Spleen (tissue), 11 donors: Measurements from ENCODE around the gene MOB3B. TPM values are rescaled to one million over a fixed set of nuclear protein-coding genes. Genes with fewer than 3 reads are reported as not detected.

Source experiments
- DNase-seq: peaks from one replicate; pipeline ENCODE4 v3.0.0-alpha.2; 2020
- H3K27ac ChIP-seq, 8 donors: fragments of 200-600 bp; sonication (generic) in 7 of 8; 1 replicate in 4 of 8; 2 replicates in 4 of 8; pipeline versions ENCODE4 v1.5.0 to v1.8.0; 2016 to 2021; ENCODE audit warnings: inconsistent platforms in 4 of 8, mild to moderate bottlenecking in 4 of 8, moderate library complexity in 1 of 8
- H3K27me3 ChIP-seq, 7 donors: fragments of 200-600 bp; sonication (generic) in 6 of 7; replicated peaks in 1 of 7; 1 replicate in 4 of 7; 2 replicates in 3 of 7; pipeline versions ENCODE4 v1.5.0 to v1.8.0; 2016 to 2021; ENCODE audit warnings: inconsistent platforms in 3 of 7, mild to moderate bottlenecking in 1 of 7
- H3K36me3 ChIP-seq, 6 donors: fragments of 200-600 bp; sonication (generic) in 5 of 6; 1 replicate in 4 of 6; 2 replicates in 2 of 6; pipeline versions ENCODE4 v1.5.0 to v1.8.0; 2016 to 2021; ENCODE audit warnings: inconsistent platforms in 2 of 6
- H3K4me1 ChIP-seq, 6 donors: fragments of 200-600 bp; sonication (generic) in 5 of 6; 1 replicate in 3 of 6; 2 replicates in 3 of 6; pipeline versions ENCODE4 v1.5.0 to v1.8.0; 2016 to 2021; ENCODE audit warnings: inconsistent platforms in 3 of 6
- H3K4me3 ChIP-seq, 8 donors: fragments of 200-600 bp; sonication (generic) in 7 of 8; 1 replicate in 4 of 8; 2 replicates in 4 of 8; pipeline versions ENCODE4 v1.5.0 to v1.8.0; 2016 to 2021; ENCODE audit warnings: inconsistent platforms in 4 of 8, mild to moderate bottlenecking in 4 of 8, moderate library complexity in 2 of 8
- H3K9me3 ChIP-seq, 8 donors: fragments of 200-600 bp; sonication (generic) in 7 of 8; 1 replicate in 4 of 8; 2 replicates in 4 of 8; pipeline versions ENCODE4 v1.5.0 to v1.8.0; 2016 to 2021; ENCODE audit warnings: inconsistent platforms in 4 of 8
- CTCF ChIP-seq, 11 experiments: fragments of 200-600 bp in 7 of 11; fragments of 450-650 bp in 4 of 11; sonication (generic) in 4 of 11; IDR thresholded peaks in 8 of 11; conservative IDR thresholded peaks in 3 of 11; 1 replicate in 7 of 11; 2 replicates in 4 of 11; pipeline versions ENCODE4 v1.4.0 to v1.8.0; 2016 to 2021; ENCODE audit warnings: antibody characterized with exemption in 11 of 11, inconsistent platforms in 4 of 11, mild to moderate bottlenecking in 1 of 11
- POLR2A ChIP-seq, 3 donors: fragments of 450-650 bp; IDR thresholded peaks; one replicate each; pipeline ENCODE4 v1.5.1; 2017; ENCODE audit warnings: antibody characterized with exemption in 3 of 3, mild to moderate bottlenecking in 1 of 3
- POLR2AphosphoS5 ChIP-seq, 3 donors: sonication (generic); formaldehyde crosslinking; IDR thresholded peaks; one replicate each; pipeline ENCODE4 v1.5.1; 2017; ENCODE audit warnings: antibody characterized with exemption in 3 of 3
- WGBS, 5 donors: extraction: QIAGEN DNeasy Blood & Tissue Kit in 3 of 5; methylation state at CpG; one replicate each; pipeline versions ENCODE4 v1.1.5 to v1.1.7; 2013 to 2018; 5-methylcytosine and 5-hydroxymethylcytosine counted together
- intact Hi-C: fragments of 100-400 bp; cut with DNase I; formaldehyde crosslinking; loops from one replicate; pipeline ENCODE4 v1.15.0; 2023; ENCODE audit warnings: low total_unique reads
- polyA plus RNA-seq, 3 donors: library from polyadenylated mRNA; stranded (reverse); fragments of 200-250 nt; gene quantifications; one replicate each; pipeline ENCODE4 v1.2.1, GENCODE V29; 2013
- total RNA-seq, 7 donors: library from RNA; depleted of rRNA in 3 of 7; stranded (reverse); fragments of >200 nt in 3 of 7; fragmentation: NEBNext Ultra II Directional in 4 of 7; extraction: Animal tissue kit (Norgen Biotek cat#: 25700) in 4 of 7; gene quantifications; one replicate each; pipeline versions ENCODE4 v1.1.0 to v1.2.1, GENCODE V29; 2016 to 2021
- donor health status: healthy with polysubstance abuse.
- donor health status: DM: no; HTN: no; CAD: no; lungs with moderate emphysema.
- donor health status: DM: no; HTN: no; CAD: no.
- donor health status: Bipolar disorder and iron deficiency.
- donor health status: healthy.
- donor health status: DM: no; HTN: no; CAD: no.
- donor health status: DM: yes; HTN: yes; CAD: no.

Gene MOB3B
- total and polyA plus RNA-seq, 10 donors = 9.4 to 27.7 (median 19.9) TPM

GRCh38 chr9:27441741-27442070 is 87.9 kb downstream of the MOB3B start:
- 43 to 72% (median 65%) methylated on average over 4 of the region's 4 CpGs for WGBS, 5 donors
- TF ChIP-seq POLR2AphosphoS5 (IDR thresholded peaks at IDR 0.05) = no peak
- no peak for TF ChIP-seq CTCF (IDR thresholded peaks at IDR 0.05 in 8 of 11, conservative IDR thresholded peaks at IDR 0.05 in 3 of 11)
- TF ChIP-seq POLR2A (IDR thresholded peaks at IDR 0.05) = no peak
- Histone ChIP-seq H3K9me3 (no peaks in the 10 kb centered on the region), H3K4me3 (no peak overlapping the region), H3K36me3 (peaks cover 0 to 6% (median 0%) of the 10 kb centered on the region in 6 donors), H3K27ac (peak overlapping the region in 5 of 8 donors; percentile 38 to 69 (median 43)), H3K4me1 (peaks cover 5 to 59% (median 27%) of the 10 kb centered on the region in 6 donors), H3K27me3 (no peaks in the 10 kb centered on the region)
- intact Hi-C loops = no loop called here
- DNase-seq = no peak

- intact Hi-C loops = no loop called here
- H3K27ac ChIP-seq = peak overlapping the region in 5 of 8 donors; percentile 12 to 69 (median 39)
- H3K27me3 ChIP-seq = no peaks in the 10 kb centered on the region
- H3K36me3 ChIP-seq = peaks cover 0 to 6% (median 0%) of the 10 kb centered on the region in 6 donors
- H3K4me3 ChIP-seq = no peak overlapping the region
- H3K9me3 ChIP-seq = no peaks in the 10 kb centered on the region
- TF ChIP-seq POLR2A (IDR thresholded peaks at IDR 0.05) (no peak), POLR2AphosphoS5 (IDR thresholded peaks at IDR 0.05) (no peak), CTCF (IDR thresholded peaks at IDR 0.05 in 8 of 11, conservative IDR thresholded peaks at IDR 0.05 in 3 of 11) (no peak)
- H3K4me1 ChIP-seq = peaks cover 5 to 59% (median 26%) of the 10 kb centered on the region in 6 donors
- DNase-seq = no peak
- WGBS, 5 donors = 86 to 94% (median 89%) methylated on average over 5 of the region's 5 CpGs
These were observed 88.5 kb downstream of the MOB3B start for GRCh38 chr9:27440888-27441740.

GRCh38 chr9:27438522-27438921 is 91.1 kb downstream of the MOB3B start:
- DNase-seq = no peak
- peak overlapping the region in 2 of 8 donors; percentile 22 to 39 for H3K27ac ChIP-seq
- no peaks in the 10 kb centered on the region for H3K9me3 ChIP-seq
- TF ChIP-seq POLR2A (IDR thresholded peaks at IDR 0.05) = no peak
- no peak for TF ChIP-seq POLR2AphosphoS5 (IDR thresholded peaks at IDR 0.05)
- TF ChIP-seq CTCF (IDR thresholded peaks at IDR 0.05 in 8 of 11, conservative IDR thresholded peaks at IDR 0.05 in 3 of 11) = no peak
- intact Hi-C loops = no loop called here
- 86 to 96% (median 92%) methylated on average over 7 of the region's 7 CpGs for WGBS, 5 donors
- H3K27me3 ChIP-seq = no peaks in the 10 kb centered on the region
- peaks cover 9 to 70% (median 31%) of the 10 kb centered on the region in 6 donors for H3K4me1 ChIP-seq
- no peaks in the 10 kb centered on the region for H3K36me3 ChIP-seq
- H3K4me3 ChIP-seq = no peak overlapping the region

GRCh38 chr9:27437652-27438373 is 91.8 kb downstream of the MOB3B start:
- peaks cover 9 to 71% (median 33%) of the 10 kb centered on the region in 6 donors for H3K4me1 ChIP-seq
- no peaks in the 10 kb centered on the region for H3K36me3 ChIP-seq
- TF ChIP-seq POLR2AphosphoS5 (IDR thresholded peaks at IDR 0.05) = no peak
- no peak for TF ChIP-seq POLR2A (IDR thresholded peaks at IDR 0.05)
- TF ChIP-seq CTCF (IDR thresholded peaks at IDR 0.05 in 8 of 11, conservative IDR thresholded peaks at IDR 0.05 in 3 of 11) = no peak
- 67 to 79% (median 76%) methylated on average over 6 of the region's 6 CpGs for WGBS, 5 donors
- H3K27me3 ChIP-seq = no peaks in the 10 kb centered on the region
- intact Hi-C loops = no loop called here
- H3K27ac ChIP-seq = peak overlapping the region in 3 of 8 donors; percentile 5 to 39 (median 22)
- DNase-seq = no peak
- no peak overlapping the region for H3K4me3 ChIP-seq
- no peaks in the 10 kb centered on the region for H3K9me3 ChIP-seq
